HEK293 (cell line): ENCODE measurements around the gene NDST1.

ENCODE experiments used
- GLIS1 ChIP-seq: fragments of 450-650 bp; formaldehyde crosslinking; IDR thresholded peaks from 2 replicates; pipeline ENCODE4 v1.5.1; 2016; ENCODE audit warnings: missing biosample characterization, missing genetic modification characterization
- GLIS2 ChIP-seq: fragments of 450-650 bp; formaldehyde crosslinking; IDR thresholded peaks from 2 replicates; pipeline ENCODE4 v1.5.1; 2016; ENCODE audit warnings: missing biosample characterization, missing genetic modification characterization
- HOXA7 ChIP-seq: sonication (generic); formaldehyde crosslinking; IDR thresholded peaks from 2 replicates; pipeline ENCODE4 v1.8.1; 2022; ENCODE audit warnings: missing genetic modification reagents, borderline replicate concordance
- HOXD13 ChIP-seq: sonication (generic); formaldehyde crosslinking; IDR thresholded peaks from 2 replicates; pipeline ENCODE4 v1.8.0; 2022; ENCODE audit warnings: missing genetic modification reagents, borderline replicate concordance
- MZF1 ChIP-seq: fragments of 450-650 bp; formaldehyde crosslinking; IDR thresholded peaks from 2 replicates; pipeline ENCODE4 v1.5.1; 2017; ENCODE audit warnings: missing biosample characterization, missing genetic modification characterization, borderline replicate concordance
- SP2 ChIP-seq: fragments of 450-650 bp; formaldehyde crosslinking; IDR thresholded peaks from 2 replicates; pipeline ENCODE4 v1.5.1; 2016; ENCODE audit warnings: missing biosample characterization, missing genetic modification characterization
- TCF7L2 ChIP-seq: IDR thresholded peaks from 2 replicates; pipeline ENCODE4 v1.6.1; 2011; ENCODE audit warnings: low read depth, mild to moderate bottlenecking, inconsistent platforms, low read length, moderate library complexity, borderline replicate concordance
- TRIM28 ChIP-seq: IDR thresholded peaks from 2 replicates; pipeline ENCODE4 v1.6.1; 2011; ENCODE audit warnings: low read length, control low read depth, borderline replicate concordance
- YY2 ChIP-seq: fragments of 450-650 bp; formaldehyde crosslinking; IDR thresholded peaks from 2 replicates; pipeline ENCODE4 v1.5.1; 2016; ENCODE audit warnings: missing biosample characterization, missing genetic modification characterization
- ZBTB11 ChIP-seq: fragments of 450-650 bp; formaldehyde crosslinking; conservative IDR thresholded peaks from 2 replicates; pipeline ENCODE4 v1.5.1; 2016; ENCODE audit warnings: low read depth, missing biosample characterization, missing genetic modification characterization
- ZBTB26 ChIP-seq: fragments of 450-650 bp; formaldehyde crosslinking; optimal IDR thresholded peaks from 2 replicates; pipeline ENCODE3; 2016; ENCODE audit warnings: missing biosample characterization, mild to moderate bottlenecking, missing genetic modification characterization
- ZBTB6 ChIP-seq: fragments of 450-650 bp; formaldehyde crosslinking; IDR thresholded peaks from 2 replicates; pipeline ENCODE4 v1.5.1; 2017; ENCODE audit warnings: missing biosample characterization, missing genetic modification characterization
- ZFP41 ChIP-seq: fragments of 450-650 bp; formaldehyde crosslinking; IDR thresholded peaks from 2 replicates; pipeline ENCODE4 v1.5.1; 2016; ENCODE audit warnings: missing biosample characterization, missing genetic modification characterization, borderline replicate concordance
- ZNF10 ChIP-seq: fragments of 450-650 bp; formaldehyde crosslinking; IDR thresholded peaks from 2 replicates; pipeline ENCODE4 v1.5.1; 2017; ENCODE audit warnings: missing biosample characterization, missing genetic modification characterization
- ZNF121 ChIP-seq: fragments of 450-650 bp; formaldehyde crosslinking; IDR thresholded peaks from 2 replicates; pipeline ENCODE4 v1.5.1; 2016; ENCODE audit warnings: missing biosample characterization, missing genetic modification characterization
- ZNF16 ChIP-seq: fragments of 450-650 bp; formaldehyde crosslinking; IDR thresholded peaks from 2 replicates; pipeline ENCODE4 v1.5.1; 2016; ENCODE audit warnings: low read depth, missing biosample characterization, missing genetic modification characterization
- ZNF211 ChIP-seq: fragments of 450-650 bp; formaldehyde crosslinking; IDR thresholded peaks from 2 replicates; pipeline ENCODE4 v1.5.1; 2016; ENCODE audit warnings: low read depth, missing biosample characterization, missing genetic modification characterization
- ZNF221 ChIP-seq: fragments of 450-650 bp; formaldehyde crosslinking; IDR thresholded peaks from 2 replicates; pipeline ENCODE4 v1.5.1; 2017; ENCODE audit warnings: missing biosample characterization, missing genetic modification characterization, borderline replicate concordance
- ZNF404 ChIP-seq: fragments of 450-650 bp; formaldehyde crosslinking; IDR thresholded peaks from 2 replicates; pipeline ENCODE4 v1.5.1; 2017; ENCODE audit warnings: missing biosample characterization, missing genetic modification characterization
- ZNF426 ChIP-seq: fragments of 450-650 bp; formaldehyde crosslinking; IDR thresholded peaks from 2 replicates; pipeline ENCODE4 v1.5.1; 2017; ENCODE audit warnings: missing biosample characterization, missing genetic modification characterization, mild to moderate bottlenecking, inconsistent platforms, moderate library complexity
- ZNF513 ChIP-seq: fragments of 450-650 bp; IDR thresholded peaks from 2 replicates; pipeline ENCODE4 v1.5.1; 2018; ENCODE audit warnings: missing biosample characterization, missing genetic modification characterization
- ZNF518A ChIP-seq: fragments of 450-650 bp; formaldehyde crosslinking; conservative IDR thresholded peaks from 2 replicates; pipeline ENCODE4 v1.5.1; 2016; ENCODE audit warnings: low read depth, missing biosample characterization, missing genetic modification characterization
- ZNF555 ChIP-seq: fragments of 450-650 bp; formaldehyde crosslinking; conservative IDR thresholded peaks from 2 replicates; pipeline ENCODE4 v1.5.1; 2017; ENCODE audit warnings: missing biosample characterization, mild to moderate bottlenecking, missing genetic modification characterization, inconsistent platforms
- ZNF580 ChIP-seq: fragments of 450-650 bp; formaldehyde crosslinking; IDR thresholded peaks from 2 replicates; pipeline ENCODE4 v1.5.1; 2016; ENCODE audit warnings: missing biosample characterization, missing genetic modification characterization
- ZNF623 ChIP-seq: fragments of 450-650 bp; formaldehyde crosslinking; IDR thresholded peaks from 2 replicates; pipeline ENCODE4 v1.5.1; 2016; ENCODE audit warnings: missing biosample characterization, missing genetic modification characterization
- ZNF768 ChIP-seq: fragments of 450-650 bp; formaldehyde crosslinking; IDR thresholded peaks from 2 replicates; pipeline ENCODE4 v1.5.1; 2018; ENCODE audit warnings: missing biosample characterization, mild to moderate bottlenecking, missing genetic modification characterization
- ZSCAN30 ChIP-seq: fragments of 450-650 bp; IDR thresholded peaks from 2 replicates; pipeline ENCODE4 v1.5.1; 2018; ENCODE audit warnings: missing biosample characterization, mild to moderate bottlenecking, missing genetic modification characterization, moderate library complexity

The NDST1 gene

GRCh38 chr5:150511578-150512367 lies 3.8 kb downstream of the NDST1 start (continued):
- no peak for TF ChIP-seq YY2
- TF ChIP-seq ZNF404 (tag by site-specific recombination) = no peak
- peak; percentile 71; the same call in 1 of the 2 replicates for TF ChIP-seq GLIS2 (tag by site-specific recombination)
- peak; percentile 100 for TF ChIP-seq GLIS1 (tag by site-specific recombination)
- no peak for TF ChIP-seq ZBTB6 (tag by site-specific recombination)
- no peak for TF ChIP-seq ZNF426
- no peak for TF ChIP-seq ZNF623 (tag by site-specific recombination)
- TF ChIP-seq ZNF211 (tag by site-specific recombination) = no peak
- no peak for TF ChIP-seq ZNF555 (tag by site-specific recombination)
- no peak for TF ChIP-seq ZNF518A
- TF ChIP-seq HOXA7 (CRISPR knock-in tag) = no peak
- 0 out of 2 replicates have a peak, but pooled peaks have one; percentile 23 for TF ChIP-seq SP2 (tag by site-specific recombination)
- no peak for TF ChIP-seq ZNF16
- TF ChIP-seq ZNF768 = no peak
- TF ChIP-seq ZNF121 (tag by site-specific recombination) = no peak
- TF ChIP-seq MZF1 (tag by site-specific recombination) = no peak
- TF ChIP-seq ZBTB26 = no peak
- no peak for TF ChIP-seq HOXD13 (CRISPR knock-in tag)
- TF ChIP-seq ZNF580 (tag by site-specific recombination) = no peak
- TF ChIP-seq ZNF221 = no peak
- no peak for TF ChIP-seq TCF7L2
- TF ChIP-seq ZFP41 (tag by site-specific recombination) = no peak
- no peak for TF ChIP-seq TRIM28
- TF ChIP-seq ZNF513 (tag by site-specific recombination) = no peak
- TF ChIP-seq ZBTB11 (tag by site-specific recombination) = no peak
- no peak for TF ChIP-seq ZSCAN30
- no peak for TF ChIP-seq ZNF10 (tag by site-specific recombination)
